K562 (cell line): ENCODE data around the gene TBC1D17. TPM values are rescaled to one million over a fixed set of nuclear protein-coding genes. Genes with fewer than 3 reads are reported as not detected.

Experiments
- BCOR ChIP-seq: fragments of 450-650 bp; IDR thresholded peaks from 2 replicates; pipeline ENCODE4 v1.6.1; 2016
- COPS2 ChIP-seq: fragments of 450-650 bp; conservative IDR thresholded peaks from 2 replicates; pipeline ENCODE4 v1.6.1; 2016; ENCODE audit warnings: mild to moderate bottlenecking, moderate library complexity
- DIDO1 ChIP-seq: fragments of 450-650 bp; IDR thresholded peaks from 2 replicates; pipeline ENCODE4 v1.6.1; 2016; ENCODE audit warnings: low read depth, missing biosample characterization, missing genetic modification characterization
- DPF2 ChIP-seq: fragments of 450-650 bp; IDR thresholded peaks from 2 replicates; pipeline ENCODE4 v1.6.1; 2016
- EP400 ChIP-seq: fragments of 450-650 bp; IDR thresholded peaks from 2 replicates; pipeline ENCODE4 v1.6.1; 2017; ENCODE audit warnings: antibody characterized with exemption, mild to moderate bottlenecking, moderate library complexity
- ESRRB ChIP-seq: fragments of 250-450 bp; sonication (Bioruptor Pico); IDR thresholded peaks from 2 replicates; pipeline ENCODE4 v1.5.0; 2020; ENCODE audit warnings: mild to moderate bottlenecking, moderate library complexity, borderline replicate concordance
- HOXB6 ChIP-seq: fragments of 250-450 bp; sonication (Bioruptor Pico); IDR thresholded peaks from 2 replicates; pipeline ENCODE4 v1.5.1; 2022; ENCODE audit warnings: mild to moderate bottlenecking, borderline replicate concordance
- JUND ChIP-seq, 2 experiments: IDR thresholded peaks; 2 replicates in 1 of 2; 3 replicates in 1 of 2; pipeline ENCODE4 v1.6.1; 2011; ENCODE audit warnings: borderline replicate concordance in 2 of 2, low read depth in 2 of 2, low read length in 2 of 2, improper control_type of control experiment in 1 of 2, missing biosample characterization in 1 of 2, missing genetic modification characterization in 1 of 2, missing genetic modification reagents in 1 of 2
- MYBL2 ChIP-seq, 2 experiments: fragments of 450-650 bp in 1 of 2; sonication (generic) in 1 of 2; formaldehyde crosslinking in 1 of 2; IDR thresholded peaks; 2 replicates each; pipeline versions ENCODE4 v1.6.1 to v1.8.1; 2017 to 2022; ENCODE audit warnings: borderline replicate concordance in 1 of 2, inconsistent platforms in 1 of 2, low read depth in 1 of 2, mild to moderate bottlenecking in 1 of 2, missing genetic modification reagents in 1 of 2, moderate library complexity in 1 of 2
- PYGO2 ChIP-seq: fragments of 450-650 bp; IDR thresholded peaks from 2 replicates; pipeline ENCODE4 v1.6.1; 2016; ENCODE audit warnings: mild to moderate bottlenecking, missing genetic modification characterization, moderate library complexity, missing compliant biosample characterization
- RB1 ChIP-seq: fragments of 450-650 bp; IDR thresholded peaks from 2 replicates; pipeline ENCODE4 v1.6.1; 2017; ENCODE audit warnings: low read depth, mild to moderate bottlenecking
- RBM17 ChIP-seq: fragments of 200-400 bp; formaldehyde crosslinking; IDR thresholded peaks from 2 replicates; pipeline ENCODE4 v1.6.1; 2017; ENCODE audit warnings: low read depth, mild to moderate bottlenecking, low read length, borderline replicate concordance
- SETDB1 ChIP-seq: IDR thresholded peaks from one replicate; pipeline ENCODE4 v1.6.1; 2012; ENCODE audit warnings: low read length, control low read depth, inconsistent platforms
- TBP ChIP-seq: optimal IDR thresholded peaks from 2 replicates; pipeline ENCODE3; 2011; ENCODE audit warnings: low read depth, low read length, improper control_type of control experiment
- TFAM ChIP-seq: fragments of 250-450 bp; sonication (Bioruptor Pico); conservative IDR thresholded peaks from 2 replicates; pipeline ENCODE4 v1.5.0; 2021; ENCODE audit warnings: mild to moderate bottlenecking, moderate library complexity
- ZBTB33 ChIP-seq: sonication (generic); formaldehyde crosslinking; IDR thresholded peaks from 2 replicates; pipeline ENCODE4 v1.8.1; 2023; ENCODE audit warnings: mild to moderate bottlenecking, missing genetic modification reagents
- polyA plus RNA-seq, 8 experiments: library from polyadenylated mRNA; depleted of rRNA in 4 of 8; stranded (reverse) in 5 of 8; unstranded in 3 of 8; fragments of >200 nt; fragmentation: Nextera tagmentation in 2 of 8; fragmentation: Illumina TruSeq in 1 of 8; extraction: Ambion mirVana in 2 of 8; extraction: Trizol in 1 of 8; gene quantifications; 2 replicates each; pipeline versions ENCODE4 v1.2.1 to v1.2.3, GENCODE V29; 2011 to 2014; ENCODE audit warnings: inconsistent platforms in 1 of 8, missing spikeins in 1 of 8
- total RNA-seq, 7 experiments: library from RNA; depleted of rRNA in 6 of 7; stranded (reverse); fragments of >200 nt in 6 of 7; fragmentation: Illumina TruSeq in 2 of 7; extraction: Trizol in 2 of 7; gene quantifications; 2 replicates each; pipeline versions ENCODE4 v1.2.1 to v1.2.3, GENCODE V29; 2011 to 2021; ENCODE audit warnings: low replicate concordance in 1 of 7
- TF ChIP-seq, protein P1 (sequence below): sonication (generic); formaldehyde crosslinking; IDR thresholded peaks from 2 replicates; pipeline ENCODE4 v1.8.1; 2022; ENCODE audit warnings: missing genetic modification reagents
- TF ChIP-seq, protein P2 (sequence below): fragments of 150-350 bp; IDR thresholded peaks from 2 replicates; pipeline ENCODE4 v1.6.1; 2014; ENCODE audit warnings: low read depth, mild to moderate bottlenecking, low read length, borderline replicate concordance
- TF ChIP-seq, protein P3 (sequence below), 2 experiments: fragments of 450-650 bp; conservative IDR thresholded peaks; 2 replicates each; pipeline ENCODE4 v1.6.1; 2017; ENCODE audit warnings: mild to moderate bottlenecking in 2 of 2, moderate library complexity in 2 of 2

Gene TBC1D17
- total and polyA plus RNA-seq, 9 of the 15 experiments (the other 6 are each of a cell fraction or from before 2014, with no cell fraction given), result 0.42 to 16.0 (median 3.8) TPM

DNA sequence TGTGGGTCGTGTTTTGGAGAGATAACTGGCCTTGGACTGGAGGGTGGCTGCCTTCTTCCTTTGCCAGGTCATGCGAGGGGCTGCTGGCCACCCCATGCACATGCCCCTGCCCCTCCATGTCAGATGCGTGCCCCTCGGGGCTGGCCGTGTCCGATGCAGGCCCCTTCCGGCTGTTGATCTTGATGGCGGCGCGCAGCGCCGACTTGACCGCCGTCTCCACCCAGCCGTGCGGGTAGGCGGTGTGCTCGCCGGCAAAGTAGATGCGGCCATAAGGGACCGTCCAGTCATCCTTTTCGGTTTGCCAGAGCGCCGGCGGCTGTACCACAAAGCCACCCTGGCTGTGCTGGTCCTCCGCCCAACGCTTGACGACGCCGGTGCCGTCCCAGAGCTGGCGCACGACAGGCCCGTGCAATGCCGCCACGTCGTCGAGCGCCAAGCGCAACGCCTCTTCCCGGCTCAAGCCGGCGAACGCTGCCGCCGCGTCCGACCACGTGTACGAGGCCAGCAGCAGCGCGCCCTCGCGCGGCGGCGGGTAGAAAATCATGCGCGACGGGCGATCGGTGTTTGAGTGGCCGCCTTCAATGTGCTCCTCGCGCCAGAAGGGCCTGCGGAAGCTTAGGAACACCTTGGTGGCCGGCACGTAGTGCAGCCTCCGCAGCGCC, 12.3 kb downstream of the TBC1D17 start (continued):
- TF ChIP-seq JUND (IDR thresholded peaks at IDR 0.05; ENCODE audit: borderline replicate concordance, low read depth, low read length) (peak; percentile 62; the same call in 1 of the 2 replicates), JUND (tag; IDR thresholded peaks at IDR 0.05; ENCODE audit: borderline replicate concordance, low read depth, low read length) (peak; percentile 50; the same call in 1 of the 3 replicates), ZBTB33 (CRISPR knock-in tag) (peak; percentile 98), DIDO1 (tag) (no peak), MYBL2 (IDR thresholded peaks at IDR 0.05; ENCODE audit: low read depth) (no peak), MYBL2 (CRISPR knock-in tag; IDR thresholded peaks at IDR 0.05; ENCODE audit: borderline replicate concordance) (no peak), DPF2 (no peak), BCOR (peak; percentile 84), TFAM (CRISPR knock-in tag) (no peak), PYGO2 (tag) (no peak), SETDB1 (no peak), RB1 (peak; percentile 93), TBP (peak; percentile 68), EP400 (peak; percentile 99), HOXB6 (CRISPR knock-in tag) (no peak), COPS2 (no peak), ESRRB (no peak), RBM17 (no peak)
- TF ChIP-seq, protein P1, sequence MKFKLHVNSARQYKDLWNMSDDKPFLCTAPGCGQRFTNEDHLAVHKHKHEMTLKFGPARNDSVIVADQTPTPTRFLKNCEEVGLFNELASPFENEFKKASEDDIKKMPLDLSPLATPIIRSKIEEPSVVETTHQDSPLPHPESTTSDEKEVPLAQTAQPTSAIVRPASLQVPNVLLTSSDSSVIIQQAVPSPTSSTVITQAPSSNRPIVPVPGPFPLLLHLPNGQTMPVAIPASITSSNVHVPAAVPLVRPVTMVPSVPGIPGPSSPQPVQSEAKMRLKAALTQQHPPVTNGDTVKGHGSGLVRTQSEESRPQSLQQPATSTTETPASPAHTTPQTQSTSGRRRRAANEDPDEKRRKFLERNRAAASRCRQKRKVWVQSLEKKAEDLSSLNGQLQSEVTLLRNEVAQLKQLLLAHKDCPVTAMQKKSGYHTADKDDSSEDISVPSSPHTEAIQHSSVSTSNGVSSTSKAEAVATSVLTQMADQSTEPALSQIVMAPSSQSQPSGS (CRISPR knock-in tag), result peak; percentile 84
- TF ChIP-seq, protein P2, sequence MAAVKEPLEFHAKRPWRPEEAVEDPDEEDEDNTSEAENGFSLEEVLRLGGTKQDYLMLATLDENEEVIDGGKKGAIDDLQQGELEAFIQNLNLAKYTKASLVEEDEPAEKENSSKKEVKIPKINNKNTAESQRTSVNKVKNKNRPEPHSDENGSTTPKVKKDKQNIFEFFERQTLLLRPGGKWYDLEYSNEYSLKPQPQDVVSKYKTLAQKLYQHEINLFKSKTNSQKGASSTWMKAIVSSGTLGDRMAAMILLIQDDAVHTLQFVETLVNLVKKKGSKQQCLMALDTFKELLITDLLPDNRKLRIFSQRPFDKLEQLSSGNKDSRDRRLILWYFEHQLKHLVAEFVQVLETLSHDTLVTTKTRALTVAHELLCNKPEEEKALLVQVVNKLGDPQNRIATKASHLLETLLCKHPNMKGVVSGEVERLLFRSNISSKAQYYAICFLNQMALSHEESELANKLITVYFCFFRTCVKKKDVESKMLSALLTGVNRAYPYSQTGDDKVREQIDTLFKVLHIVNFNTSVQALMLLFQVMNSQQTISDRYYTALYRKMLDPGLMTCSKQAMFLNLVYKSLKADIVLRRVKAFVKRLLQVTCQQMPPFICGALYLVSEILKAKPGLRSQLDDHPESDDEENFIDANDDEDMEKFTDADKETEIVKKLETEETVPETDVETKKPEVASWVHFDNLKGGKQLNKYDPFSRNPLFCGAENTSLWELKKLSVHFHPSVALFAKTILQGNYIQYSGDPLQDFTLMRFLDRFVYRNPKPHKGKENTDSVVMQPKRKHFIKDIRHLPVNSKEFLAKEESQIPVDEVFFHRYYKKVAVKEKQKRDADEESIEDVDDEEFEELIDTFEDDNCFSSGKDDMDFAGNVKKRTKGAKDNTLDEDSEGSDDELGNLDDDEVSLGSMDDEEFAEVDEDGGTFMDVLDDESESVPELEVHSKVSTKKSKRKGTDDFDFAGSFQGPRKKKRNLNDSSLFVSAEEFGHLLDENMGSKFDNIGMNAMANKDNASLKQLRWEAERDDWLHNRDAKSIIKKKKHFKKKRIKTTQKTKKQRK, result no peak
- TF ChIP-seq, protein P3, sequence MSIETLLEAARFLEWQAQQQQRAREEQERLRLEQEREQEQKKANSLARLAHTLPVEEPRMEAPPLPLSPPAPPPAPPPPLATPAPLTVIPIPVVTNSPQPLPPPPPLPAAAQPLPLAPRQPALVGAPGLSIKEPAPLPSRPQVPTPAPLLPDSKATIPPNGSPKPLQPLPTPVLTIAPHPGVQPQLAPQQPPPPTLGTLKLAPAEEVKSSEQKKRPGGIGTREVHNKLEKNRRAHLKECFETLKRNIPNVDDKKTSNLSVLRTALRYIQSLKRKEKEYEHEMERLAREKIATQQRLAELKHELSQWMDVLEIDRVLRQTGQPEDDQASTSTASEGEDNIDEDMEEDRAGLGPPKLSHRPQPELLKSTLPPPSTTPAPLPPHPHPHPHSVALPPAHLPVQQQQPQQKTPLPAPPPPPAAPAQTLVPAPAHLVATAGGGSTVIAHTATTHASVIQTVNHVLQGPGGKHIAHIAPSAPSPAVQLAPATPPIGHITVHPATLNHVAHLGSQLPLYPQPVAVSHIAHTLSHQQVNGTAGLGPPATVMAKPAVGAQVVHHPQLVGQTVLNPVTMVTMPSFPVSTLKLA (conservative IDR thresholded peaks at IDR 0.05), result peak; percentile 99 to 100
